CD4-positive, alpha-beta T cell treated with Interleukin-17A for 1 hour (primary cell): ENCODE data around the gene HM13.
A peak's percentile ranks its signal among the peaks of the same experiment; 100 is the strongest.
"Not testable (repeated sequence)": the region's sequence is repeated elsewhere in the genome, so short reads cannot be mapped to it uniquely, and the experiment has no call there.

Experiments used
- DNase-seq: peaks from one replicate; pipeline ENCODE4 v3.0.0-alpha.2; 2020

The HM13 gene

GRCh38 chr20:31543966-31544598 lies 29.8 kb downstream of the HM13 start:
- no peak for DNase-seq

- no peak for DNase-seq
These were observed 30.4 kb downstream of the HM13 start for GRCh38 chr20:31544600-31544999.

GRCh38 chr20:31545621-31546040 lies 31.4 kb downstream of the HM13 start:
- not testable (repeated sequence) for DNase-seq

GRCh38 chr20:31547017-31547675 lies 32.9 kb downstream of the HM13 start:
- DNase-seq: peak; percentile 88

- no peak for DNase-seq
These were observed 33.6 kb downstream of the HM13 start for GRCh38 chr20:31547720-31548298.

- no peak for DNase-seq
These were observed 34.7 kb downstream of the HM13 start for GRCh38 chr20:31548820-31549512.

- no peak for DNase-seq
These were observed 35.3 kb downstream of the HM13 start for GRCh38 chr20:31549513-31549880.

- no peak for DNase-seq
These were observed 35.9 kb downstream of the HM13 start for GRCh38 chr20:31550099-31550498.

GRCh38 chr20:31551163-31552081 lies 37.2 kb downstream of the HM13 start:
- no peak for DNase-seq

- DNase-seq: no peak
These were observed 41.0 kb downstream of the HM13 start for GRCh38 chr20:31555203-31555775.

- DNase-seq: no peak
These were observed 45.5 kb downstream of the HM13 start for GRCh38 chr20:31559704-31560093.

- peak; percentile 80 for DNase-seq
These were observed 46.0 kb downstream of the HM13 start for GRCh38 chr20:31560094-31560745.

- DNase-seq: no peak
These were observed 46.7 kb downstream of the HM13 start for GRCh38 chr20:31560746-31561598.

- DNase-seq: no peak
These were observed 48.0 kb downstream of the HM13 start for GRCh38 chr20:31562241-31562640.

GRCh38 chr20:31564284-31564683 lies 50.0 kb downstream of the HM13 start:
- DNase-seq: no peak

- DNase-seq: no peak
These were observed 51.6 kb downstream of the HM13 start for GRCh38 chr20:31565699-31566318.

- no peak for DNase-seq
These were observed 52.0 kb downstream of the HM13 start for GRCh38 chr20:31566319-31566657.

- no peak for DNase-seq
These were observed 52.6 kb downstream of the HM13 start for GRCh38 chr20:31566658-31567379.

GRCh38 chr20:31567380-31567720 lies 53.1 kb downstream of the HM13 start:
- no peak for DNase-seq
